IPS-NIHi11 (cell line): ENCODE results near the gene TLE2.

Source experiments
- DNase-seq: peaks from one replicate; pipeline ENCODE4 v3.0.0; 2012; ENCODE audit warnings: mixed read lengths, low spot score

The TLE2 gene

DNA sequence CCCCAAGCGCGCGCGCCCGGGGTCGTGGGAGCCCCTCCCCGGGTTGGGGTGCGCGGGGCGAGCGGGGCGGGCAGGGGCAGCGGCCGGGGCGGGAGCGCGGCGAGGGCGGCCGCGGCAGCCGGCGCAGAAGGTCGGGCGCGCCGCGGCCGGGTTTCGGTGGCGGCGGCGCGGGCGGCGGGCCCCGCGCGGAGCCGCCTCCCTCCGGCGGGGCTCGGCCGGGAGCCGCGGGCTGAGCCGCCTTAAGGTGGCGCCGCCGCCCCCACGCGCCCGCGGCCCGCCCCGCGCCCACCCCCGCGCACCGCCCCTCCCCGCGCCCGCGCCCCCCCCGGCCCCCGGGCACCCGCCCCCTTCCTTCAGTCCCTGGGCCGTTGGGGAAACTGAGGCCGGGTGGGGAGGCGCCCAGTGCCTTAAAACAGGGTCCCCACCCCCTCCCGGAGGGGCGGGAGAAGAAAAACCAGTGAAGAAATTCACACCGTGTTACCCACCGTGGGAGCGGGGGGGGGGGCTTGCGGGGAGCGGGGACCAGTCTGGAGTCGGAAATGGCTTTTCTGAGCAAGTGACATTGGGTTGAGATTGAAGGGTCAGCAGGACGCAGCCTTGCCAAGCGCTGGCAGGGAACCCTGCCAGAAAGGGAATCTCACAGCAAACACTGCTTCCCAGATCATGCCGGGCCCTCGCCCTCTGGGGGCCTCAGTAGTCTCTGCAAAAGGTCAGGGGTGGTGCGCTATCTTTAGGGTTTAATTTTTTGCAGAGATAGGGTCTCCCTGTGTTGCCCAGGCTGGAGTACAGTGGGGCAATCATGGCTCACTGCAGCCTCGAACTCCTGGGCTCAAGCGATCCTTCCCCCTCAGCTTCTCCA lies at the start of gene TLE2:
Gene TLE2 (minus strand): TSS at position 216 of the 859 bp plus-strand sequence. CDS start 376 bp downstream, outside the sequence.
- peak; percentile 63 for DNase-seq

DNA sequence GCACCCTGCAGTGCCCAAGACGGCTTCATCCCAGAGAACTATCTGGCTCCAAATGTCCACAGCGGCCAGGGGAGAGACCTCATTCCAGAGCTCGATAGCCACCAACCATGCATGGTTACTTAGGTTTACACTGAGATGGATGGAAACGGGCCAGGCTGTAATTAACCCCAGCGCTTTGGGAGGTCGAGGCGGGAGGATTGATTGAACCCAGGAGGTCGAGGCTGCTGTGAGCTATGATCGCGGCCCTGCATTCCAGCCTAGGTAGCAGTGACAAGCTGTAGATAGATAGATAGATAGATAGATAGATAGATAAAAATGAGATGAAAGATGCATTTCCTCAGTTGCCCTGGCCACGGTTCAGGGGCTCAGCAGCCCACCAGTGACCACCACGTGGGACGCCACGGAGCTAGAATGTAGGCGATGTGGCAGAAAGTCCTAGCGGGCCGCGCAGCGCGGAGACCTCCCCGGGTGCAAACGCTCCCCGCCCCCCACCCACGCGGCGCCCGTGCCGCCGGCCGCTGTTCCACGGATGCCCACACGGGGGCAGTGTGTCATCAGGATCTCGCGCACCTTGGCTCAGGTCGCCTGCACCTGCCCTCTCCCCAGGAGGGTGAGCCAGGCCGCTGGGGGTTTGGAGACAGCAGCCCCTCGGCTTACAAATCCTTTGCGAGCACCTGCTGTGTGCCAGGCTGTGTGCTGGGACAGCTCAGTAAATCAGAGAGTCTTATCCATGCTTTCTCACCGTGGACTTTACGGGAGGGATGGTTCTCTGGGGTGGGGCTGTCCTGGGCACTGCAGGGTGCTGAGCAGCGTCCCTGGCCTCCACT lies 46.7 kb upstream of the TLE2 start:
- peak; percentile 86 for DNase-seq

DNA sequence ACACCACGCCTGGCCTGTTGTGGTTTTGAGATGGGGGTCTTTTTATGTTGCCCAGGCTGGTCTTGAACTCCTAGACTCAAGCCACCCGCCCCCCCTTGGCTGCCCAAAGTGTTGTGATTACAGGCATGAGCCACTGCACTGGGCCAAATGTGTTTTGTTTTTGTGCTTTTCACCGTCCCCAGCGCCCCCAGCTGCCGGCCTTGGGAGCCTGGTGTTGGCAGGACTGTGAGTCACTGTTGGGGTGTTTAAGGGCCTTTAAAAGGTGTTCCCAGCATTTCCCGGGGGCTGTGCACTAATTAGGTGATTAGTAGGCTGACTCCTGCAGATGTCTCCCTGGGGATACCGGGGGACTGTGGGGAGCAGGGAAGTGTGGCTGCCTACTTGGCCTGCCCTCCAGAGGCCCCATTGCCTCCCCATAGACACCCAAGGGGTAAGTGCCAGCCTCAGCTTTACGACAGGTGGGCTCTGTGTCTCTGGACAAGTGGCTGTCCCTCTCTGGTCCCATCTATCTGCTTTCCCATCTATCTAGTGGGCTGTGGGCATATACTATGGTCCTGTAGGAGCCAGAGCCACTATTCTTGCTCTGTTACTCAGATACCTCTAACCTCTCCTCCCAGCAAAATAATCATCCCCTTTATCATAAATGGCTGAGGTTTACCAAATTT lies 45.0 kb upstream of the TLE2 start:
- no peak for DNase-seq

DNA sequence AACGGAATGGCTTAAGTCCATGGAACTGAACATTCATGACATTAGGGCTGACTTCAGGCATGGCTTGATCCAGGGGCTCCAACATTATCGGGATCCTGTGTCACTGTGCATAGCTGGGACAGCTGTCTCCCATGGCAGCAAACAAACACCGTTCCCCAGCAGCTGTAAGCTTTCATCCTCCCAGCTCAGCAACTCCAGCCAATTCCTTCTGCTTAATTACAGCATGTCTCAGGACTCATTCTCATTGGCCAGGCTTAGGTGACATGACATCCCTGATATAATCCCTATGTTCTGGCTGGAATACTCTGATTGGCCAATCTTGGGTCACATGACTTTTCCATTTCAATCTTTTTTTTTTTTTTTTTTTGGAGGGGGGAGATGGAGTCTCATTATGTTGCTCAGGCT lies 44.1 kb upstream of the TLE2 start:
- DNase-seq: peak; percentile 63

DNA sequence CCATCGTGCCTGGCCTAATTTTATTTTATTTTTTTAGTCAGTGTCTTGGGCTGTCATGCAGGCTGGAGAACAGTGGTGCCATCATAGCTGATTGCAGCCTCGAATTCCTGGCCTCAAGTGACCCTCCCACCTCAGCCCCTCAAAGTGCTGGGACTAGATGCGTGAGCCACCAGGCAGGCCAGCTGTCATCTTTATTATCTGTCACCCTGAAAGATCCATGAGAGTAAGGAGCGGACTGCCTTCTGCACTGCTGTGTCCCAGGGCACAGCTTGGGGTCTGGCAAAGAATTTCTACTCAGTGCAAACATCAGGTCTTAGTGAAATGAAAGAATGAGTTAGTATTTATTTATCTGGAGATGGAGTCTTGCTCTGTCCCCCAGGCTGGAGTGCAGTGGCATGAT lies 42.7 kb upstream of the TLE2 start:
- no peak for DNase-seq

GRCh38 chr19:3068071-3068470 lies 39.0 kb upstream of the TLE2 start:
- no peak for DNase-seq

- no peak for DNase-seq
Measured at GRCh38 chr19:3067563-3067962, 38.5 kb upstream of the TLE2 start.

GRCh38 chr19:3066482-3067049 lies 37.5 kb upstream of the TLE2 start:
- DNase-seq: no peak

GRCh38 chr19:3065675-3066357 lies 36.7 kb upstream of the TLE2 start:
- DNase-seq: no peak

GRCh38 chr19:3064011-3064330 lies 34.9 kb upstream of the TLE2 start:
- DNase-seq: no peak

DNA sequence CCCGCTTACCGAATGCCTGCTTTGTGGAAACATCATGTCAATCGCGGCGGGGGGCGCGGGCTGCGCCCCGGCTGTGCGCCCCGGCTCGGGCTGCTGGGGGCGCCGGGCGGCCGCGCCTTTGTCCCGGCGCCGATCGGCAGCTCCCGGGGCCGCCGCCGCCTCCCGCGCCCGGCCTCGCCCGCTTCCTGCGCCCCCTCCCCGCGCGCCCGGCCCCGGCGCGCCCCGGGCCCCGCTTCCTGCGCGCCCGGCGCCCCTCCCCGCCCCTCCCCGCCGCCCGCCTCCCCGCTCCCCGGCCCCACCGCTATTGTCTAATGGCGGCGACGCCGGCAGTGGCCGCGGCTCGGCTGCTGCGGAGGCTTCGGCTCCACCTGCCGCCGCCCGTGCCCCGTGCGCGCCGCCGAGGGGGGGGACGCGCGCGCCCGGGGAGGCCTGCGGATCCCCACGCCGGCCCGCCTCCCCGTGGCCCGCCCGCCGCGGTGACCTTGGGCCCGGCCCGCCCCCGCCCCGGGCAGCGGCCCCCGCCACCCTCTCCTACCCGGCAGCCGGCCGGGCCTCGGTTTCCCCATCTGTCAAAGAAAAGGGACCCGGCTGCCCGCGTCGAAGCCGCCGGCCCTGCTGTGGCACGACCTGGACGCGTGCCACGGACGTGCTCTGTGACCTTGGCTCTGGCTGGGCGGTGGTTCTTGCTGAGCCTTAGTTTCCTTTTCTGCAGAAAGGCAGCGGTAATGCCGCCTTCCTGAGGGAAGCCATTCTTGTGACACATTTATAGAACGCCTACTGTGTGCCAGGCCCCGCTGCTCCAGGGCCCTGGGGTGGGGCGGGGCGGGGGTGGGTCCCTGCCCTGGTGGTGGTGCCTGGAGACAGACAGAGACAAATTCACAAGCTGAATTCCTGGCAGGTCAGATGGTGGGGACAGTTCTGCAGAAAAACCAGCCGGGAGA lies 33.4 kb upstream of the TLE2 start, which contains the start of gene TLE5:
Gene TLE5 (minus strand): TSS at position 331 of the 941 bp plus-strand sequence. CDS start 295 bp downstream, at position 36.
- peak; percentile 84 for DNase-seq

DNA sequence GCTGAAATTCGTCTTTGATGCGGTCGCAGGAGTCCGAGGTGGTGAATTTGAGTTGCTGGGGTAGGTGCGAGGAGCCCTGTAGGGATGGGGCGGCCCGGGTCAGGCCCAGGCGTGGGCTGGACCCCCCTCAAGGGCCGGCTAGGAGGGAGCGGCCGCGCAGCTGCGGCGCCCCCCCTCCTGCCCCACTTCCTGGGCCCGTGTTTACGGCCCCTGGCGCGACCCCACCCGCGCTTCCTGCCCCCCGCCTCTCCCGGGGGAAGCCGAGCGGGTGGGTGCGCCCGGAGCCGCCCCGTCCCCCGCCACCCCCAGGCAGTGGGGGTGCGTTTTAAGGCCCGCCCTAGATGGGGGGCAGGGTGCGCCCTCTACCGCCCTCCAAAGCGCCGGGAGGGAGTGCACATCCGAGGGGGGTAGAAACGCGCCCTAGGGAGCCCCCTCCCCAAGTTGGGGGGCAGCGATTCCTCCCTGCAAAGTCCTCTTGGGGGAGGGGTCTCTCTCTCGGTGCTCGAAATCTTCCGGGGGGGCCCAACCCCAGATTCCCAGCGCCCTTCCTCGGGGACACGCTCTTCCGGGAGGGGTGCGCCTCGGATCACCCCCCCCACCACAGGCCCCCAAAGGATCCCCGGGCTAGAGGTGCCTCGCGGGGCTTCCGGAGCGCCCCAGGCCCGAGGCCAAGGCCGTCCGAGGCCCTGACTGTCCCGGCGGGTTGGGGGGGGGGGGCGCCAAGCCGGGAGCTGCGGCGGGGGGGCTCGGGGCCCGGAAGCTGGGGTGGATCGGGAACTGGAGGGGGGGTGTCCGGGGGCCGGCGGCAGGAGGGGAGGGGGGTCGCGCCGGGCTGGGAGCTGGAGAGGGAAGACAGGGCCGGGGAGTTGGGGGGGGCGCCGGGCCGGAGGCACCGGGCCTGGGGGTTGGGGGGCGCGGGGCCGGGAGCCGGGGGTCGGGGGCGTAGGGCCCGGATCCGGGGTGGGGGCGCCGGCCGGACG lies 32.4 kb upstream of the TLE2 start:
- DNase-seq: peak; percentile 69

- DNase-seq: no peak
Measured at GRCh38 chr19:3060857-3061181, 31.7 kb upstream of the TLE2 start.

- DNase-seq: no peak
Measured at GRCh38 chr19:3059653-3060052, 30.6 kb upstream of the TLE2 start.

DNA sequence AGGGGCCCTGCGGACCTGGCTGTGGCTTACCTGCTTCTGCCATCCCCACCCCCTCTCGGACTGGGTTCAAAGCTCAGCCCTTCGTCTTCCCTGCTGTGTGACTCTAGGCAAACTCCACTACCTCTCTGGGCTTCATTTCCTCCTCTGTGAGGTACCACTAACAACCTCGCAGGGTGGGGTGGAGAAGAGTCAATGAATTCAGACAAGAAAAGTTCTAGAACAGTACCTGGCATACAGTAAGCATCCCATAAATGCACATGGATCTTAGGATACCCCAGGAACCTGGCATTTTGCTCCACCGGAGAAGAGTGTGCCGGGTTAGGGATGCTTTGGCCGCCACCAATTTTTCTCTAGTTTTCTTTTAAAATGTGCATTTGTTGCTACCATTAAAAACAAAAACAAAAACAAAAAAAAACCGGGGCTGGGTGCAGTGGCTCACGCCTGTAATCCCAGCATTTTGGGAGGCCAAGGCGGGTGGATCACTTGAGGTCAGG lies 29.8 kb upstream of the TLE2 start:
- no peak for DNase-seq

DNA sequence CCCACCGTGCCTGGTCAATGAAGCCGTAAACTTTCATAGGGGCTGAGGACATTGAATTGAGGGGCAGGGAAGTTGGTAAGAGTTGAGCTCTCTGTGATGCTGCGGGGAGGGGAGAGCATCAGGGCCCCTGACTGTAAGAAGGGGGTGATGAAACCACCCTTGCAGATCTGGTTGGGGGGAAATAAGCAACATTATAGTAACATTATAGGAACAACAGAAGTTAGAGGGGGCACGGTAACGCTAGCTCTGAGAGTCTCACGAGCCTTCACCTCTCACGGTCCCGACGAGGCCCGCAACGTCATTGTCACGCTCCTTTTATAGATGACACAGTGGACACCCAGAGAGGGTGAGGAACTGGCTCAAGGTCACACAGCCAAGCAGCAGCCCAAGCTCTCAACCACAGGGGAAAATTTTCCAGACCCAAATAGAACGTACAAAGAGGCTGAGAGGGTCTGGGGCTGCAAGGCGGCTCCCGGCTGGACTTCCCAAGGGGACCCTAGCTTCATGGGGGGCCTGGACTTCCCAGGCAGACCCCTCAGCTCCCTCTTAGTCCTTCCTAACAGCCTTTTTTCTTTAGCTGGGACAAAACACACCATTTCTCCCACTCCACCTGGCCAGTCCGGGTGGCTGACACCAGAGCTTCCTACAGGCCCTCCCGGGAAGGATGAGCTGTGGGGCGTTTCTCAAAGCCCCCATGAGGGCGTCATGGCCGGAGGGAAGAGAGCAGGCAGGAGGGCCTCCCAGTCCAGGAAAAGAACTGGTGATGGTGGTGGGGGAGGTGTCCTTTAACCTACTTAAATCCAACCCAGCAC lies 29.1 kb upstream of the TLE2 start:
- no peak for DNase-seq

DNA sequence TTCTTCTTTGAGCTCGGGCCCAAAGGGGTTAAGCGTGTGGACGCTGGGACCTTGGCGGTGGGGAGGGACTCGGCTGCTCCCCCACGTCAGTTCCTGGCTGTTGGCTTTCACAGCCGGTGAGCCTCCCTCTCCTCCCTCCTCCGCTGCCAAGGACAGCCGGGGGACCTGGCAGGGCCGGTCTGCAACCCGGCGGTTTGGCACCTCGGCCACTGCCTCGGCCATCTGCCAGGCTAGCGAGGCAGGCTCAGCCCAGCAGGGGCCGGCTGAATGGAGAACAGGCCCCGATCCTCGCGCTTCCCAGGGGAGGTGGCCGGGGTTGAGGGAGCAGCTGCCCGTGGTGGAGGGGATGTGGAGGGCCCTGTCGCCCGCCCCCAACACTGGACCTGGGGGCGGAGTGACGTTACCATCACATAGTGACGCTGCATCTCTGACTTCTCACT lies 28.2 kb upstream of the TLE2 start:
- peak; percentile 70 for DNase-seq

DNA sequence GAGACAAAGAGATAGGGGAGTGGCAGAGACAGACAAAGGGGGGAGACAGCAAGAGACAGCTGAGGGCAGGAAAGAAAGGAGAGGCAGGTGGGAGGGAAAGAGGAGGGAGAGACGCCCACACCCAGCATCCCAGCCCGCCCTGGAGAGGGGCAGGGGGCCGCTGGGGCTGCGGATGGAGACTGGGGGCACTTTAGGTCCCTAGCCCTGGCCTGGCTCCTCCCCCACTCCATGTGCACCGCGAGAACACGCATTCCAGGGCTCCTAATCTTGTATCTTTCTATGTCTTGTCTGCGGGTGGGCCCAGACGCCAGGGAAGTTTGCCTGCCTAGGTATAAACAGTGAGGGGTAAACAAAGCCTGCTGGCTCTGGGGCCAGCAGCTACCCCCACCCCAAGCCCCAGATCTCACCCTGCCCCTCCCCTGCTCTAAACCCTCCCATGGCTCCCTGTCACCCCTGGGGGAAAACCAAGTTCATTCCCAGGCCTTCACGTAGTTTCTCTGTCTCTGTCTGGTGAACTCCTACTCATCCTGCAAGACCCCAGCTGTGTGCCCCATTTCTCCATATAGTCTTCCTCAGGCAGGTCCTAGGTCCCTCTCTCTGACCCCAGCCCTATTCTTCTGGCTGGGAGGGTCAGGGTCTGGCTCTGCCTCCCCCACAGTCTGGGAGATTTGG lies 27.5 kb upstream of the TLE2 start:
- DNase-seq: no peak
